HepG2 (cell line): Measurements from ENCODE around the gene UBALD1. TPM values are rescaled to one million over a fixed set of nuclear protein-coding genes. Genes with fewer than 3 reads are reported as not detected.
A peak's percentile ranks its signal among the peaks of the same experiment; 100 is the strongest.

ENCODE experiments used
- ATF7-NPFF ChIP-seq: sonication (generic); formaldehyde crosslinking; IDR thresholded peaks from 2 replicates; pipeline ENCODE4 v1.8.1; 2023; ENCODE audit warnings: mild to moderate bottlenecking, low read depth, missing genetic modification reagents, moderate library complexity
- ELF3 ChIP-seq: IDR thresholded peaks from 2 replicates; pipeline ENCODE4 v1.6.1; 2016; ENCODE audit warnings: missing genetic modification reagents, missing compliant biosample characterization
- ETV5 ChIP-seq: IDR thresholded peaks from 2 replicates; pipeline ENCODE4 v1.6.1; 2018; ENCODE audit warnings: missing biosample characterization, missing genetic modification reagents, inconsistent platforms, borderline replicate concordance
- HNF1B ChIP-seq: sonication (generic); formaldehyde crosslinking; IDR thresholded peaks from 2 replicates; pipeline ENCODE4 v1.5.1; 2020; ENCODE audit warnings: mild to moderate bottlenecking, moderate library complexity, missing genetic modification reagents
- IKZF4 ChIP-seq: sonication (generic); formaldehyde crosslinking; IDR thresholded peaks from 2 replicates; pipeline ENCODE4 v1.5.1; 2020; ENCODE audit warnings: borderline replicate concordance, mild to moderate bottlenecking, low read depth, missing genetic modification reagents; ENCODE audit errors: not compliant biosample characterization
- LRRFIP1 ChIP-seq: sonication (generic); formaldehyde crosslinking; conservative IDR thresholded peaks from 2 replicates; pipeline ENCODE4 v1.4.0; 2020; ENCODE audit warnings: missing genetic modification reagents
- MED1 ChIP-seq: sonication (generic); formaldehyde crosslinking; IDR thresholded peaks from 2 replicates; pipeline ENCODE4 v1.4.0; 2020; ENCODE audit warnings: missing genetic modification reagents
- MZF1 ChIP-seq: sonication (generic); formaldehyde crosslinking; IDR thresholded peaks from 2 replicates; pipeline ENCODE4 v1.8.1; 2023; ENCODE audit warnings: mild to moderate bottlenecking, missing genetic modification reagents, borderline replicate concordance
- NR1H2 ChIP-seq: sonication (generic); formaldehyde crosslinking; IDR thresholded peaks from 2 replicates; pipeline ENCODE4 v1.8.1; 2022; ENCODE audit warnings: low read depth, missing genetic modification reagents, borderline replicate concordance
- RFX1 ChIP-seq: fragments of 450-650 bp; IDR thresholded peaks from 2 replicates; pipeline ENCODE4 v1.6.1; 2017
- SIN3A ChIP-seq: IDR thresholded peaks from 2 replicates; pipeline ENCODE4 v1.6.1; 2011; ENCODE audit warnings: low read depth, mild to moderate bottlenecking, control low read depth, low read length, borderline replicate concordance
- SMC3 ChIP-seq: IDR thresholded peaks from 2 replicates; pipeline ENCODE4 v1.6.1; 2011; ENCODE audit warnings: low read length, improper control_type of control experiment
- SSRP1 ChIP-seq: IDR thresholded peaks from 2 replicates; pipeline ENCODE4 v1.6.1; 2016; ENCODE audit warnings: control low read depth
- XRCC5 ChIP-seq: fragments of 200-400 bp; formaldehyde crosslinking; optimal IDR thresholded peaks from 2 replicates; pipeline ENCODE3; 2017; ENCODE audit warnings: mild to moderate bottlenecking, low read length
- YY1 ChIP-seq: IDR thresholded peaks from 2 replicates; pipeline ENCODE4 v1.6.1; 2011; ENCODE audit warnings: low read length, low read depth, moderate library complexity, mild to moderate bottlenecking; ENCODE audit not compliant: insufficient read depth, insufficient replicate concordance
- ZBTB26 ChIP-seq: IDR thresholded peaks from 2 replicates; pipeline ENCODE4 v1.6.1; 2016; ENCODE audit warnings: missing compliant biosample characterization, missing genetic modification reagents, borderline replicate concordance
- ZFP90 ChIP-seq: sonication (generic); formaldehyde crosslinking; IDR thresholded peaks from 2 replicates; pipeline ENCODE4 v1.8.0; 2022; ENCODE audit warnings: missing genetic modification reagents, mild to moderate bottlenecking, inconsistent platforms, borderline replicate concordance
- ZMYM4 ChIP-seq: sonication (generic); formaldehyde crosslinking; IDR thresholded peaks from 2 replicates; pipeline ENCODE4 v1.8.1; 2023; ENCODE audit warnings: mild to moderate bottlenecking, missing genetic modification reagents
- ZNF34 ChIP-seq: sonication (generic); formaldehyde crosslinking; IDR thresholded peaks from 2 replicates; pipeline ENCODE4 v1.4.0; 2020; ENCODE audit warnings: mild to moderate bottlenecking, missing genetic modification reagents, borderline replicate concordance
- ZNF704 ChIP-seq: sonication (generic); formaldehyde crosslinking; IDR thresholded peaks from 2 replicates; pipeline ENCODE4 v1.8.1; 2023; ENCODE audit warnings: mild to moderate bottlenecking, inconsistent platforms, moderate library complexity, missing genetic modification reagents, borderline replicate concordance
- ZNF841 ChIP-seq: sonication (generic); formaldehyde crosslinking; IDR thresholded peaks from 2 replicates; pipeline ENCODE4 v1.8.1; 2023; ENCODE audit warnings: missing genetic modification reagents, borderline replicate concordance
- ZSCAN29 ChIP-seq: sonication (generic); formaldehyde crosslinking; conservative IDR thresholded peaks from 2 replicates; pipeline ENCODE4 v1.4.0; 2020; ENCODE audit warnings: mild to moderate bottlenecking, missing genetic modification reagents
- polyA plus RNA-seq, 8 experiments: library from polyadenylated mRNA; depleted of rRNA in 3 of 8; stranded (reverse) in 7 of 8; unstranded in 1 of 8; fragments of >200 nt; fragmentation: Illumina TruSeq in 4 of 8; extraction: Trizol in 4 of 8; gene quantifications; 2 replicates each; pipeline versions ENCODE4 v1.2.1 to v1.2.3, GENCODE V29; 2011 to 2016; ENCODE audit warnings: low read depth in 4 of 8, missing spikeins in 1 of 8, mixed read lengths in 1 of 8; ENCODE audit not compliant: insufficient read depth in 1 of 8
- total RNA-seq, 5 experiments: library from RNA; depleted of rRNA; stranded (reverse); fragments of >200 nt; fragmentation: Illumina TruSeq; extraction: Trizol; gene quantifications; 2 replicates each; pipeline ENCODE4 v1.2.3, GENCODE V29; 2016; ENCODE audit warnings: low read depth in 1 of 5

UBALD1 gene
- total and polyA plus RNA-seq, 2 of the 13 experiments (the other 11 are each of a cell fraction or from before 2014, with no cell fraction given): 6.8 to 12.3 TPM

GRCh38 chr16:4660454-4661007 is 45.8 kb upstream of the UBALD1 start (continued):
- peak; percentile 39; the same call in 1 of the 2 replicates for TF ChIP-seq ELF3
- no peak for TF ChIP-seq IKZF4 (CRISPR knock-in tag)
- TF ChIP-seq ZMYM4 (CRISPR knock-in tag): no peak
- TF ChIP-seq MZF1 (CRISPR knock-in tag): no peak
- peak; percentile 61 for TF ChIP-seq RFX1
- peak; percentile 73; the same call in 1 of the 2 replicates for TF ChIP-seq ETV5 (CRISPR knock-in tag)
- TF ChIP-seq LRRFIP1 (CRISPR knock-in tag): no peak
- TF ChIP-seq ATF7-NPFF (CRISPR knock-in tag): no peak
- TF ChIP-seq MED1 (CRISPR knock-in tag): peak; percentile 58
- TF ChIP-seq ZBTB26: peak; percentile 99
- no peak for TF ChIP-seq ZNF704 (CRISPR knock-in tag)
- no peak for TF ChIP-seq ZFP90 (CRISPR knock-in tag)
- peak; percentile 13 for TF ChIP-seq YY1
- no peak for TF ChIP-seq ZSCAN29 (CRISPR knock-in tag)
- TF ChIP-seq HNF1B (CRISPR knock-in tag): peak; percentile 55; the same call in 1 of the 2 replicates
- TF ChIP-seq SSRP1 (CRISPR knock-in tag): no peak
- TF ChIP-seq ZNF841 (CRISPR knock-in tag): no peak
- peak; percentile 90 for TF ChIP-seq SIN3A
- TF ChIP-seq XRCC5: peak; percentile 17
- TF ChIP-seq NR1H2: no peak
- no peak for TF ChIP-seq SMC3
- TF ChIP-seq ZNF34: no peak
